ENCODE measurements around the gene ZC3H12D. TPM values are rescaled to one million over a fixed set of nuclear protein-coding genes. Genes with fewer than 3 reads are reported as not detected.

Gene ZC3H12D
- polyA plus RNA-seq, 5 donors: 0.62 to 1.1 (median 0.80) TPM

GRCh38 chr6:149414821-149415220 is 70.0 kb downstream of the ZC3H12D start:
- no peak for DNase-seq

- DNase-seq: no peak
Observed at GRCh38 chr6:149414009-149414408, 70.8 kb downstream of the ZC3H12D start.

- no peak for DNase-seq
Observed at GRCh38 chr6:149410557-149410956, 74.3 kb downstream of the ZC3H12D start.

DNA sequence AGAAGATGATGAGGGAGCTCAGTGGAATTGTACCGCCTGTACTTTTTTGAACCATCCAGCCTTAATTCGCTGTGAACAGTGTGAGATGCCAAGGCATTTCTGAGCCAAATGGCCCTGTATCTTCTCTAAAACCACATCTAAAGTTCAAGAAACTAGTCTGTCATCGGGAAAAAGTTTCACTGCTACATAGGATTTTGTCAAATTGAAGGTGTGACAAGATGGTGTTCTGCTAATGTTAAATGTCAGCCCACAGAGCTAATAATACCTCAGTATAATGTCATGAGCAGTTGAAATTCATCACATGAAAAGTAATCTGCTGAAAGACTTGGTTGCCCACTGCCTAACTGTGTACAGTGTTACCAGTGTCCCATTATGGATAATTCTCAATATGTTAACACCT is 75.2 kb downstream of the ZC3H12D start:
- no peak for DNase-seq

- DNase-seq: no peak
Observed at GRCh38 chr6:149405823-149406765, 78.7 kb downstream of the ZC3H12D start.

- no peak for DNase-seq
Observed at GRCh38 chr6:149403534-149403933, 81.3 kb downstream of the ZC3H12D start.

DNA sequence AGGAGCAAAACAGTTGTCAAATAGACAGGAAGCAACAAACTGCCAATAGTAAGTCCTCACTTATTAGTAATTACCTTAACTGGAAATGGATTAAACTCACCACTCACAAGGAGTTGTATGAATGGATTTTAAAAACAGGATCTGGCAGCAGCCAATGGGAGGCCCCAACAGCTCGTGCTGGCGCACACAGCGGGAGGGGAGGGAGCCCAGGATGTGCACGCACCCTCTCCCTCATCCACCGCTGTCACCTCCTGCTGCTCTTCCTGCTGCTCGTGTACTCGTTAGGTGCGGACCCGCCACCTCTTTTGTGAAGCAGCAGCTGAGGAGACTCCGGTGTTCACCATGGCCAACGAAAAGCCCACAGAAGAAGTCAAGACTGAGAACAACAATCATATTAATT is 84.8 kb downstream of the ZC3H12D start, which contains the start of gene SUMO4:
Gene SUMO4 (plus strand): TSS at position 213 of the 400 bp plus-strand sequence. CDS start 130 bp downstream, at position 343.
- no peak for DNase-seq

DNA sequence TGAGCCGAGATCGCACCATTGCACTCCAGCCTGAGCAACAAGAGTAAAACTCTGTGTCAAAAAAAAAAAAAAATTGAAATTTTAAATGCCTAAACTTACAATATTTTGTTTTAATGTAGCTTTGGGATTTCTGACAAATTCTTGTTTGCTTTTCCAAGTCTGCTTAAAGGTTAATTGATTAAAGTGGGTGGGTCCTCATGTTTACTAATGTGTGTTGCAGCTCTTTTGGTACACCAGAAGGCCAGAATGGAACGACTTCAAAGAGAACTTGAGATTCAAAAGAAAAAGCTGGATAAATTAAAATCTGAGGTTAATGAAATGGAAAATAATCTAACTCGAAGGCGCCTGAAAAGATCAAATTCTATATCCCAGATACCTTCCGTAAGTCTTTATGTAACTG is 87.4 kb downstream of the ZC3H12D start:
- no peak for DNase-seq

Other genes starting within 250 kb of the ZC3H12D start
- 100 to 1,000 TPM in 1 of 5 donors, 10 to 100 TPM in 4; 66.1 to 106 (median 87.7) TPM for gene TAB2, start 167.3 kb downstream of the ZC3H12D start, polyA plus RNA-seq (ENCODE audit: insufficient read depth in 1 of 5, insufficient read length in 5 of 5, low replicate concordance in 1 of 5)
- 1 to 10 TPM in 4 of 5 donors, under 1 TPM in 1; 0.79 to 1.9 (median 1.4) TPM for gene SUMO4, start 84.8 kb downstream of the ZC3H12D start, polyA plus RNA-seq (ENCODE audit: insufficient read depth in 1 of 5, insufficient read length in 5 of 5, low replicate concordance in 1 of 5)
- 10 to 100 TPM; 51.9 to 75.3 (median 72.7) TPM for gene PPIL4, start 61.0 kb upstream of the ZC3H12D start, polyA plus RNA-seq (ENCODE audit: insufficient read depth in 1 of 5, insufficient read length in 5 of 5, low replicate concordance in 1 of 5)
- 10 to 100 TPM; 40.8 to 62.6 (median 58.7) TPM for gene GINM1, start 81.4 kb upstream of the ZC3H12D start, polyA plus RNA-seq (ENCODE audit: insufficient read depth in 1 of 5, insufficient read length in 5 of 5, low replicate concordance in 1 of 5)
- gene KATNA1, start 163.7 kb upstream of the ZC3H12D start, polyA plus RNA-seq (ENCODE audit: insufficient read depth in 1 of 5, insufficient read length in 5 of 5, low replicate concordance in 1 of 5): 10 to 100 TPM; 28.8 to 39.4 (median 33.8) TPM
- 10 to 100 TPM; 21.0 to 34.0 (median 32.6) TPM for gene LATS1, start 233.1 kb upstream of the ZC3H12D start, polyA plus RNA-seq (ENCODE audit: insufficient read depth in 1 of 5, insufficient read length in 5 of 5, low replicate concordance in 1 of 5)

Data from right lung (tissue), 5 donors.